Ovary (tissue), 1 donor: ENCODE data around the gene PARPBP.

Experiments used
- EP300 ChIP-seq: sonication (generic); formaldehyde crosslinking; IDR thresholded peaks from one replicate; pipeline ENCODE4 v1.6.1; 2017; ENCODE audit warnings: antibody characterized with exemption
- POLR2A ChIP-seq: fragments of 450-650 bp; IDR thresholded peaks from one replicate; pipeline ENCODE4 v1.6.1; 2017; ENCODE audit warnings: antibody characterized with exemption, mild to moderate bottlenecking, moderate library complexity

- no peak for TF ChIP-seq EP300
- TF ChIP-seq POLR2A: no peak
Measured at GRCh38 chr12:102080842-102081241, 39.1 kb upstream of the PARPBP start.
